RKO (cell line): Measurements from ENCODE around the gene FPGS.
"Not testable (repeated sequence)": the region's sequence is repeated elsewhere in the genome, so short reads cannot be mapped to it uniquely, and the experiment has no call there.

Source experiments
- DNase-seq: peaks from one replicate; pipeline ENCODE4 v3.0.0-alpha.2; 2016; ENCODE audit warnings: low spot score

The FPGS gene

DNA sequence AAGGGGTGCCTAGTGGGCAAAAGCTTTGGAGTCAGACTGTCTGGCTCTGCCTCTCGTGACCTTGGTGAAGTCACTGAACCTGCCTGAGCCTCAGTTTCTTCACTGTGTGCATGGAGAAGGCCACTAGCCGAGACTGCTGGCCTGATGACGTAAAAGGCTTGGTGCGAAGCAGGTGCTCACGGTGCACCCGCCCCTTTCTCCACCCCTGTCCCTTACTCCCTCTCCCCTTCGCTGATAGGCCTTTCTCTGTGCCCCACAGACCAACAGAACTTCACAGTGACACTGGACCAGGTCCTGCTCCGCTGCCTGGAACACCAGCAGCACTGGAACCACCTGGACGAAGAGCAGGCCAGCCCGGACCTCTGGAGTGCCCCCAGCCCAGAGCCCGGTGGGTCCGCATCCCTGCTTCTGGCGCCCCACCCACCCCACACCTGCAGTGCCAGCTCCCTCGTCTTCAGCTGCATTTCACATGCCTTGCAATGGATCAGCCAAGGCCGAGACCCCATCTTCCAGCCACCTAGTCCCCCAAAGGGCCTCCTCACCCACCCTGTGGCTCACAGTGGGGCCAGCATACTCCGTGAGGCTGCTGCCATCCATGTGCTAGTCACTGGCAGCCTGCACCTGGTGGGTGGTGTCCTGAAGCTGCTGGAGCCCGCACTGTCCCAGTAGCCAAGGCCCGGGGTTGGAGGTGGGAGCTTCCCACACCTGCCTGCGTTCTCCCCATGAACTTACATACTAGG lies 10.4 kb downstream of the FPGS start:
- no peak for DNase-seq

DNA sequence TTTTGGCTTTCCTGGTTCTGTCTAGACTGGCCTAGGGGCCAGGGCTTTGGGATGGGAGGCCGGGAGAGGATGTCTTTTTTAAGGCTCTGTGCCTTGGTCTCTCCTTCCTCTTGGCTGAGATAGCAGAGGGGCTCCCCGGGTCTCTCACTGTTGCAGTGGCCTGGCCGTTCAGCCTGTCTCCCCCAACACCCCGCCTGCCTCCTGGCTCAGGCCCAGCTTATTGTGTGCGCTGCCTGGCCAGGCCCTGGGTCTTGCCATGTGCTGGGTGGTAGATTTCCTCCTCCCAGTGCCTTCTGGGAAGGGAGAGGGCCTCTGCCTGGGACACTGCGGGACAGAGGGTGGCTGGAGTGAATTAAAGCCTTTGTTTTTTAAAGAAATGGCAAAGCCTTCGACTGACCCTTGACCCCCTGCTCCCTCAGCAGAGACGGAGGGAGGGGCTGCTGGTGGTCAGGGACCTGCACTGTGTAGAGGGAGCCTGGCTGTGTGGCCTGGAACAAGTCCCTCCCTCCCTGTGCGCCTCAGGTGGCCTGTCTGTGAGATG lies 11.1 kb downstream of the FPGS start:
- DNase-seq: no peak

DNA sequence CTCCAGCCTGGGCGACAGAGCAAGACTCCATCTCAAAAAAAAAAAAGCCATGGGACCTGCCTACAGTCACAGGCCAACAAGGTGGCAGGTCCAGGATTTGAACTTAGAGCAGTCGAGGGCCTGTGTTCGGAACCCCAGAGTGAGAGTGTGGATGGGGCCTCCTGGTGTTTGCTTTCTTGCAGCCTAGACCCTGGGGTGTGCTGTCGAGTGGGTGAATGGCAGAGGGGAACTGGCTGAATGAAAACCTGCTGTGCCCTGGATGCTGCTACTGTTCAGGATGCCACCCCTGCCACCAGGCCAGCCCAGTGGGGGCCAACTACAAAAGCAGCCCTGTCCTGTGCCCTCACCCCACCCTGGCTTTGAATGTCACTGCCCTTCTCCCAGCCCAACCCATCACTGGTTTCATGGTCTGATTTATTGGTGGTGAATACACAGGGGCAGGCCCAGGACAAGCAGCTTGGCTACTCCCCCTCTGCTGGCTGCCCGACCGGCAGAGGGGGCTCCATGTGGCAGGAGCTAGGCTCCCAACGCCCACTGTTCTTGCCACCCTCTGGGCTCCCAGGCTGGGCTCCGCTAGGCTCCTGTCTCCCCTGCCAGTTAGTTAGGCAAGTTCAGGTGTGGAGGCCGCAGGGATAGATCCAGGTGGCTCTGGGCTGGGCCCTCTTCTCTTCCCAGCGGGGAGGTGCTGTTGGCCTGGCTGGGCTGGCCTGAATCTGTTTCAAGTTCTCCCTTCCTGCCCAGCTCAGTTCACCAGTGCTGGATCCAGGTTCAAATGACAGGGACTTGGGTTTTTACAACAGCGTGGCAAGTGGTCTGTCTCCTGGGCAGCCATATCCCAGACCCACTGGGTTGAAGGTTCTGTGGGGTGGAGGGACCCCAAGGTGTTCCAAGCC lies 12.2 kb downstream of the FPGS start:
- DNase-seq: no peak

DNA sequence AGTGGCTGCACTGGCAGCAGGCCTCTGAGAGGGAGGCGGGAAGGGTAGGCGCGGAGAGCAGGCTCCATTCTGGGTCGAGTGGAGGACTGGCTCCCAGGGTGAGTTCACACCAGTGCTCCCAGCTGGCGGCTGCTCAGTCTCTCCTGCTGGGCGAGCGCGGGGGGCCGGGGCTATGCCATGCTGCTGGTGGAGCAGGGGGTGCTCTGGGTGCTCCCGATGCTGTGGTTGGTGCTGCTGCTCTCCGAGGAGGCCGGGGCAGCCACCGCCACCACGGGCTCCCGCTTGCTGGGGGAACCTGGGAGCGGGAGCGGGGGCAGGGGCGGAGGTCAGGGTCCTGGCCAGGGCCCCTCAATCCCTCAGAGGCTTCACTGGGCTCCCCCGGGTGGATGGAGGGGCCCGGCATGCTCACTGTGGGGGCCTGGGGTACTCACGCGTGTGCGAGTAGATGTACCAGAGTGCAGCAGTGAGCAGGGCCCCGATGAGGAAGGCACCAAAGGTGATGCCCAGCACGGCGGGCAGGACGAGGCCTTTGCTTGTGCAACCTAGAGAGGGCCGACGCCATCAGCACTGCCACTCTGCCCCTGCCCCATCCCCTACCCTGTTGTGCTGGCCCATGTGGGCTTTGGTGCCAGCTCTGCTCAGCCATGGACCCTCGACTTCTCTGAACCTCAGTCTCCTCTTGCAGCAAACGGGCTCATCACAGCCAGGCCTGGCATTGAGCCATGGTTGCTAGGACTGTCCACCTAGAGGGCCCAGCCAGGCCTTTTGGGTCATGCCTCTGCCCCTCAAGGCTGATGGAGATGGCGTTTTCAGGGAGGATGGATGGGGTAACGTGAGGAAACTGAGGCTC lies 13.1 kb downstream of the FPGS start:
- no peak for DNase-seq

DNA sequence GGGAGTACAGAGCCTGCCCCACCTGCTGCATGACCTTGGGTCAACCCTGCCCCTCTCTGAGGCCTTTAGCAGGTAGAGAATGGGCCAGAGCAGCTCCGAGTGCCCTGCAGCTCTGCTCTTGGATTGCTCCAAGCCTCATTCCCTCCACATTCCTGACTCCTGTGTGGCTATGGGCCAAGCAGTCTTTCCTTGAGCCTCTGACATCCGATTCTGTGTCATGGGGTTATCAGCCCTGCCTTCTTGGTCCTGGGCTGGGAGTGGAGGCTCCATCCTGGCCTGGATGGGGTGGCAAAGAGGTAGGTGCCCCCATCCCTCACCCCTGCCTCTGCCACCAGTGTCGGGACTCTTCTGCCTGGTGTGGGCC lies 13.7 kb downstream of the FPGS start:
- DNase-seq: no peak

DNA sequence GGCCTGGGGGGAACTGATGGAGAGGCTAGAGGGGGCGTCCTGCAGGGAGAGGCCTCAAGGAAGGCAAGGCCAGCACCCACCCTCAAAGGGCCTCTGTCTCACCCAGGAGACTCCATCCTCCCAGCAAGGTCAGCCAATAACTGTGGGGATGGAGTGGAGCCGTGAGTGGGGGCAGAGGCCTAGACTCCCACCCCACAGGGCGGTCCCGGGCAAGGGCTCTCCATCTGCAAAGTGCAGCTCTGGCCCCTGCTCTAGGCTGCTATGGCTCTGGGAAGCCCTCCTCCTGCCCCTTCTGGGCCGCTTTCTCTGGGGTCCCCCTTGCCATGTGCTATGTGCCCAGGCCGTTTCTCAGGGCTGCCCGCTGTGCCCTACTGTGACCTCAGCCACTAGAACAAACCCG lies 14.0 kb downstream of the FPGS start:
- DNase-seq: no peak

DNA sequence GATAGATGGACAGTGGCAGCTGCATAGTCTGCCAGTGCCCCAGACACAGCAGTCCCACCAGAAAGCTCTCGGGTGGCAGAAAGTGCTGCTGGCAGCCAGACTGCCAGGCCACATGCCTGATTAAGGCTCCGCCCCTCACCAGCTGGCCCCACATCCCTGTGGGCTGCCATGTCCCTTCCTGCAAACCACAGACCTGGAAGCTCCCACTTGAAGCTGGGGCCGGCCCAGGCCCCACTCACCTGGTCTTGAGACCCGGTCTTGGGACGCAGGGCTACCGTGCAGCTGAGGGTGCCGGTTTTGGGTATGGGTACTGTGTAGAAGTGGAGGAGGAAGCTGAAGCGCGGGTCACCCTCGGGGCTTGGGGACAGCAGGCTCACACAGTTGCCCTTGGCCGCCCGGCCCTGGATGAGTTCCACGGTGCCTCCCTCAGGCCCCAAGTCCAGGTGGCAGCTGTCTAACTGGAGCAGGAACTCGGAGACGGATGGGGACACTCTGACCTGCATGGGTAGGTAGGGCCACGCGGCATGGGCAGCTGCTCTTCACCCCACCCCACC lies 15.3 kb downstream of the FPGS start:
- DNase-seq: no peak

DNA sequence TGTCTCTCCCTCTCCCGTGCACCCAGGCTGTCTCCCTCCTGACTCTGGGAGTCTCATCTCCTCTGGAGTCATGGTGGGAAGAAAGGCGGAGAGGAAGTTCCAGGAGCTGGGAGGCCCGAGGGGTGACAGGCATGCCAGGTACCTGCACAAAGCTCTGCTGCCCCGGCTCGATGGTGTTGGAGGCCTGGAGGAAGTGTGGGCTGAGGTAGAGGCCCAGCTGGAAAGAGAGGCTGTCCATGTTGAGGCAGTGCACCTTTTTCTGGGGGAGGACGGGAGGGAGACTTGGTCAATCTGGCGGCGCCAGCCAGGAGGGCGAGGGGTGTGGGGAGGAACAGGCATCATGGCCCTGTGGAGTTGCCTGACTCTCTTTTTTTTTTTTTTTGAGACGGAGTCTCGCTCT lies 15.9 kb downstream of the FPGS start:
- no peak for DNase-seq

DNA sequence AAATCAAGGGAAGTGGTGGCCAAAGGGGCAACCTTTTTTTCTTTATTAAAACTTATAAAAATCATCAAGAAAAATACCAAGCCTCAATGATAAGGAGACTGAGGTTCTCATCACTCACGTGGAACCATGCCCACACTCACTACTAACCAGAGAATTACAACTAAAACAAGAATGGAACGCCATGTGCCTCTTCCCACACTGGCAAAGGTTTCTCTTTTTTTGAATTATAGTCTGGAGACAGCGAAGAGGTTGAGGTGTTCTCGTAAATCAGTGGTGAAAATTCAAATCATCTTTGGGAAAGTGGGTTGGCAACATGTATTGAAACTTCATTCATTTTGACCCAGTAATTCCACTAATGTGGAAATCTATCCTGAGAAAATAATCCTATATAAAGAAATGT lies 19.4 kb downstream of the FPGS start:
- no peak for DNase-seq

DNA sequence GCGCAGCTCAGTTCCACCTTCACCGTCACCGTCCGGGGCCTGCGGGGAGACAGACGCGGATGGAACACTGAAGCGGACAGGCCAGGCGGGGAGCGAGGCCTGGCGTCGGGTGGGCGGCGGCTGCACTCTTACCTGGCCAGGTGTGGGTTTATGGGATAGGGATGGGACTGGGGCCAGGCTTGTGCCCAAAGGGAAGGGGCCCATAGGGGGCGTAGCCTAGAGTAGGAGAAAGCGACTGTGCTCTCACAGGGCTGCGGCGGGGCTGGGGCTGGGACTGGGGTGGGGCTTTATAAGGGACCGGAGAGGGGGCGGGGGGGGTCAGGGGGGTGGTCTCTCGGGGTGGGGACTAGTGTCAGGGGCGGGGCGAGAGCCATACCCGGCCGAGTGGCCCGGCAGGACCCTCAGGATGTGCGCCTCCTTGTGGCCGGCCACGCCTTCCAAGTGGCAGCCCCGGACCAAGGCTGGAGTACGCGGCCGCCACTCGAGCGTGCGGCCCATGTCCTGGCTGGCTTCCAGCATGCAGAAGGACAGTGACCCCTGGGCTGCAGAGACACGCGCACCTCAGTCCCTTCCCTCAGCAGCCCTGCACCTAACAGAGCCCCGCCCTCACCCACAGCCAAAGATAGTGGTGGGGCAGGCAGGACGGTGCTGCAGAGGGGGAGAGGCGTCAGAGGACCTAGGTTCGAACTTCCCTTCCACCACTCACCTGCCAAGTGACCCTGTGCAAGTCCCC lies 22.8 kb downstream of the FPGS start:
- DNase-seq: no peak

DNA sequence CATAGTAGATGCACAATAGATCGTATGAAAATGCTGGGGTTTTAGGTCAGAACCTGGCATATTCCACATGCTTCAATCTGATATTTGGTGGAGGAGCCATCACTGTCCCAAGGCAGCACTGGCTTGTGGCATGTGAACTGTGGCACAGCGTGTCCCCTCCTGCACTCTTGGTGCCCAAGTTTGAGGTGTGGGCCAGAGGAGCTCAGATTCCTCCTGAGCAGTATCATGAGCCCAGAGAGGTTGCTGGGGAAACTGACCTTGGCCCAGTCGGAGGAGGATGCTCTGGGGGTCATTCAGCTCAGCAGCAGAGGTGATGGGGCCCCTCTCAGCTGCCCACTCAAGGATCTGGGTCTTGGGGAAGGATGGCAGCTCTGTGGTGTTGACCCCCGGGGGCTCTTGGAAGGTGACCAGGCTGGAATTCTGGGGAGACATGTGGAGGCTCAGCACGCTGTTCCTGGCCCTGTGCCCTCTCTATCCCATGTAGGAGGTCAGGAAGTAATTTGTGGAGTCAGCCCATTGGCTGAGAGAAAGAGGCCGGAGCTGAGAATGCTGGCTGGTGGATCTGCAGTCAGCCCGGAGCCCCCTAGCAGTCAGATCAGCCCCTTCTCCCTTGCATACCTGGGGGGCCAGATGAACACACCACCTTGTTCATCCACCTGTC lies 23.7 kb downstream of the FPGS start:
- no peak for DNase-seq

DNA sequence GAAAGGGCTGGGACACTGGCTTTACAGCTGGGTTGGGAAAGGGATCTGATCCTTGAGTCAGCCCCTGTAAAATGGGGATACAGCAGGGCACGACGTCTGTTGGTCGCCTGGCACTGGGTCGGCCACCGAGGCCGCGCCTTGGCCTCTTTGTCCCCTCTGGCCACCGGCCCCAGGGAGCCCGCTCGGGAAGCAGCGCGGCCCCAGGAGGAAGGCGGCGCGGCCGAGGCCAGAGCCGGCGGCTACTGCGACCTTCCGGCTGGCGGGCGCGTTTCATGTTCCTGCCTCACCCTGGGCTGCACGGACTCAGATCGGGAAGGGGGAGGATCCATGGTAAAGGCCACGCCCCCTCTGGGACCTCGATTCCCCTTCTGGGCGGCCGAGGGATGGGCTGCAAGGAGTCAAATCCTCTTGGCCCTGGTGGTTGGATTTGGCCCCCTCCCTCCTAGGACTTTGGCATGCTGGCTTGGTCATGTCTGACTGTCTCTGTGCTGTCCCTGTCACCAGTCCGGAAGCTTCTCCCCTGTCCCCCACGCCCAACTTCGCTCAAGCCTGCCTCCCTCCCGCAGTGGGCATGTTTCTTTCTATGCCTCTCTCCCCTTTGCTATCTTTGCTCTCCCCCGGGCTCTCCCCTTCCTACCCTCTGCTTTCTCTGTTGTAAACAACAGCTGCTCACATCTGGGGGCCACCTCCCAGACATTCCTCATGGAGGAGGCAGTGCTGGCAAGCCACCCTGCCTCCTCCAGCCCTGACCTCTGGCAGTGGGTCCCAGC lies 25.8 kb downstream of the FPGS start:
- DNase-seq: no peak

DNA sequence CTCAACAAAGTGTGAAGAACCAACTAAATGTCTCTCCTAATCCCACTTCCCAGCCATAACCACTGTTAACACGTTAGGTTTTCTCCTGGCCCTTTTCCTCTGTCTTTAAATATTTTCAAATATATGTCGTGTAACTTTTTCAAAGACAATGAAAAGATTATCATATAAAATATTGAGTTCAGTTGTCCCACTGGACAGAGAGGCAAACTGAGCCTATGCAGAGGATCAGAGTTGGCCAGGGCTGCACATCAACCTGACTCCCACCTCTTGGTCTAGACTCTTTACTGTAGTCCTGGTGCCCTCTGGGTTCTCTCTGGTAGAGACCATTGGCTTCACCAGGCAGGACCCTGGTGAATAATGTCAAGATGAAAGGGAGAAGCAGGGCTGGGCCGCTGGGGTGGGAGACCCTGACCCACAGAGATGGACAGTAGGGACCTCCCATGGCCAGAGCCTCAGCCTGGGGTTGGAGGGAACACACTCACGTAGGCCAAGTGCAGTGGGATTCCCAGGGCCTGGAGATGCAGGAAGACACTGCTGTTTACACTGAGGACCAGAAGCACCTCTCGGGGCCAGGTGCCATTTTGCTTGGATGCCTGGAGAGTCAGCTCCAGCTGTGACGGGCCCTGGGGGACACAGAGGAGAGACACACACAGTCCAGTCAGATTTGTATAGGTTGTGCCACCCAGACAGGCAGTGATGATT lies 26.7 kb downstream of the FPGS start:
- no peak for DNase-seq

DNA sequence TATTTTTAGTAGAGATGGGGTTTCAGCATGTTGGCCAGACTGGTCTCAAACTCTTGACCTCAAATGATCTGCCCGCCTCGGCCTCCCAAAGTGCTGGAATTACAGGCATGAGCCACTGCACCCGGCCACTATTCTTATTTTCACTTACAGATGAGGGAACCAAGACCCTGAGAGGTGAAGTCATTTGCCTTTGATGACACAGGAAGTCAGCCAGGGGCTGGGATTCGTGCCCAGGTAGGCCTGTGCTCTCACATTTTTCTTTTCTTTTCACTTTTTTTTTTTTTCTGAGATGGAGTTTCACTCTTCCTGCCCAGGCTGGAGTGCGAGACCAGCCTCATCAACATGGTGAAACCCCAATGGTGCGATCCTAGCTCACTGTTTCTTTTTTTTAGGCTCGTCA lies 29.6 kb downstream of the FPGS start:
- DNase-seq: no peak

DNA sequence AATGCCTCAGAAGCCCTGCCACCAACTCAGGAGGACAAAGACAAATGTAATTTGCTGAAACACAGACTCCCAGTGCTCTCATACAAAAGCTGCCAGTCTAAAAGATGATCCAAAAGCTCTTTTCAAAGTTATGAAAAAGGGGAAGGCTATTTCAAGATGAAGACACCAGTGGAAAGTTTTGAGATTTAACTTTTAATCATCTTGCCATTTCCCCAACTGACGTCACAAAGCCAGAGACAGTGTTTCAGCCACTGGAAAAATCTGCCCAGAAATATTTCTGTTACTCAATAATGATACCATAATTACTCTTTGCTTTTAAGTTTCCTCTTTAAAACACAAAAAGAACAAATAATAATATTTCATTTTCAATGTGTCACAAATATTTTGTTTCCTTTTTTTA lies 30.9 kb downstream of the FPGS start:
- no peak for DNase-seq

DNA sequence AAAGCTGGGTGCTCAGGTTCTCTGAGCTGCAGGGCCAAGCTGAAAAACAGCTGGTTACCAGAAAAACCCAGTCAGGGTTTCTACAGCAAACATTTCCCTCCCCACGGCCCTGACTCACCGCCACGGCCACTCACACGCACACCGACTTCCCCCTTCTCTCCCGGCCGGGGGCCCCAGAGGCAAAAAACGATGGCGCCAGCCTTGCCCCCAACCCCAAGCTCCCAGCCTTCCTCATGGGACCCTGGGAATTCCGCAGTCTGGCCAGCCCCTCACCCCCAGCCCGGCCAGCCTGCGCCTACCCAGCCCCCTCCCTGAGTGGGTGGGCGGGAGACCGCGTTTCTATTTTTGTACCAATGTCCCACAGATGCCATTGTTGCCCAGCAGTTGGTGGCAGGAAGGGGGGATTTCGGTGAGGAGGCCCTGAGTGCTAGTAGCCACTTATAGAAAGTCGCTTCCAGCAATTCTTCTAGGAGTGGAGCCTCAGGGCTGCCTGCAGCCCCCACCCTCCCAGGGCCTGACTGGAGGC lies 33.4 kb downstream of the FPGS start:
- DNase-seq: no peak

DNA sequence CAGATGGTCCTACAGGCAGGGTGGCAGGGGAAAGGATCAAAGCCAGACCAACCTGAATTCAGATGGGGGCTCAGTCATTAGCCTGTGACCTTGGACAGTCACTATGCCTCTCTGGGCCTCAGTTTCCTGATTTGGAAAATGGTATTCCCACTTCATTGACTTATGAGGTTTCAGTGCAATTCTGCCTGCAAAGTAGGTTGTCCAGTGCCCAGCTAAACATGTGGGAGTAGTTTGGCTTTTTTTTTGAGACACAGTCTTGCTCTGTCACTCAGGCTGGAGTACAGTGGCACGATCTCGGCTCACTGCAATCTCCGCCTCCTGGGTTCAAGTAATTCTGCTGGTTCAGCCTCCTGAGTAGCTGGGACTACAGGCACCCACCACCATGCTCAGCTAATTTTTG lies 33.9 kb downstream of the FPGS start:
- not testable (repeated sequence) for DNase-seq

DNA sequence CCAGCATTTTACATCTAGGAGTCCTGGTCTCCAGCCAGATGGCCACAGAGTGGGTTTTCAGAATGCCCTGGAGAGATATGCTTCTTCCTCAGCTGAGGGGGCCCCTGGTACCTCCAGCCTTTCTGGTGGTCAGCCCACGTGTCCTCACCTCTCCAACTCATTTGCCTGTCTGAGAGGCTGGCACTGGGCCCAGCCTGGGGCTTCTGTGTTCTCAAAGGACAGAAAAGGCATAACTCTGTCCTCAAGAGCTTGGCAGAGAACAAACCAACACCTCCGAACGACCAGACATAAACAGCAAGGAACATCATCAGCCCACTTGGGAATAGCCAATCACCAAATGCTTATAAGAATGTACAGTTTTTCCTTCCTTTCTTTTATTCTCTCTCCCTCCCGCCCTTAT lies 34.7 kb downstream of the FPGS start:
- DNase-seq: no peak
